GM18511 (cell line): ENCODE measurements around the gene CMTM7.
A peak's percentile ranks its signal among the peaks of the same experiment; 100 is the strongest.
"Not testable (repeated sequence)": the region's sequence is repeated elsewhere in the genome, so short reads cannot be mapped to it uniquely, and the experiment has no call there.

Experiments
- ATAC-seq: cut with Tn5 transposase; IDR thresholded peaks from one replicate; pipeline ENCODE4 v1.9.1; 2021; ENCODE audit warnings: mild to moderate bottlenecking, moderate library complexity; ENCODE audit not compliant: unreplicated experiment

Gene CMTM7

GRCh38 chr3:32379831-32380500, 11.7 kb upstream of the CMTM7 start:
- ATAC-seq: no peak

GRCh38 chr3:32381922-32382321, 9.7 kb upstream of the CMTM7 start:
- no peak for ATAC-seq

- no peak for ATAC-seq
Observed at GRCh38 chr3:32383136-32383711, 8.4 kb upstream of the CMTM7 start.

- ATAC-seq: no peak
Observed at GRCh38 chr3:32384938-32385337, 6.7 kb upstream of the CMTM7 start.

GRCh38 chr3:32387512-32387911, 4.1 kb upstream of the CMTM7 start:
- no peak for ATAC-seq

GRCh38 chr3:32389577-32389976, 2.1 kb upstream of the CMTM7 start:
- ATAC-seq: not testable (repeated sequence)

GRCh38 chr3:32392536-32393302, 1.1 kb downstream of the CMTM7 start:
- peak; percentile 6 for ATAC-seq

GRCh38 chr3:32395496-32395895, 3.8 kb downstream of the CMTM7 start:
- ATAC-seq: no peak

GRCh38 chr3:32397941-32398340, 6.3 kb downstream of the CMTM7 start:
- no peak for ATAC-seq

- ATAC-seq: no peak
Observed at GRCh38 chr3:32398531-32398930, 6.9 kb downstream of the CMTM7 start.

GRCh38 chr3:32399030-32399620, 7.5 kb downstream of the CMTM7 start:
- no peak for ATAC-seq

GRCh38 chr3:32401126-32401525, 9.5 kb downstream of the CMTM7 start:
- ATAC-seq: no peak

- ATAC-seq: peak; percentile 81
Observed at GRCh38 chr3:32401556-32402081, 10.0 kb downstream of the CMTM7 start.

- ATAC-seq: no peak
Observed at GRCh38 chr3:32403663-32404062, 12.0 kb downstream of the CMTM7 start.

- no peak for ATAC-seq
Observed at GRCh38 chr3:32404714-32405113, 13.1 kb downstream of the CMTM7 start.

- ATAC-seq: no peak
Observed at GRCh38 chr3:32405155-32405554, 13.5 kb downstream of the CMTM7 start.

GRCh38 chr3:32405711-32406323, 14.2 kb downstream of the CMTM7 start:
- ATAC-seq: no peak

- ATAC-seq: no peak
Observed at GRCh38 chr3:32406486-32407408, 15.1 kb downstream of the CMTM7 start.

- no peak for ATAC-seq
Observed at GRCh38 chr3:32410367-32411246, 19.0 kb downstream of the CMTM7 start.
